GDM1 (cell line): ENCODE data around the gene PRAMEF12.
"Not testable (repeated sequence)": the region's sequence is repeated elsewhere in the genome, so short reads cannot be mapped to it uniquely, and the experiment has no call there.

Experiments
- DNase-seq: peaks from one replicate; lab custom pipeline; 2025; lab: John Stamatoyannopoulos, UW

The PRAMEF12 gene

DNA sequence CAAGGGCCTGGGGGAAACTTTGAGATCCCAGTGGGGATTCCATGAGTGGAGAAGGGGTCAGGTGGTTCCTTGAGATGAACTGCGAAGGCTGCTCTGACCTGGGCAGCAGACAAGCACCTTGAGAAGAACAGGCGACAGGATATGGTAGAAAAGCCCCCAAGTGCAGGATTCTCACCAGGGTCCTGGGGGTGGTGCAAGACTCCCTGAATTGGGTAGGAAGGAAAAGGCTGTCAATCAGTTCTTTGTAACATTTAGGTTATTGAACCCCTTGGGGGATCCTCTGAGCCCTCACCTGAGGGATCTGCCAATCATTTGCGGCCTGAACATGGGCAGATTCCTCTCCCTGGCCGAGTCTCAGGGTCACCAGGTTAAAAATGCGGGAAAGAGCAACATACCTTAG, 2.4 kb upstream of the PRAMEF12 start:
- no peak for DNase-seq

DNA sequence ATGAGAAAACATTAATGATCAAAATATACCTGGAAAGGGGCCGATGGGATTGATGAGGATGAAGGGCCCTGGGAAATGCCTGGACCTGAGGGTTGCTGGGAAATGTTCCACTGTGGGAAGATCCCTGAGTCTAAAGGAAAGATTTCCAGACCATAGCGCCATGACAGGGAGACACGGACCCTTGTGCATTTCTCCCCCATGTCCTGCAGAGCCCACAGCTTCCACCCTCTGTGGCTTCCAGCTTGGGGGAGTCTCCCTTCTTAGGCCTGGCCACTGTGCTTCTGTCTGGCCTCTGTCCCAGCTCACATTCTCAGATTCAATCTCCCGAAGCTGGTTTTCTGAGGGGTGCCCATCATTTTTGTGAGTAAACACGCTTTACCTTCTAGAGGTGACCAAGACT, 1.0 kb upstream of the PRAMEF12 start:
- DNase-seq, result no peak

DNA sequence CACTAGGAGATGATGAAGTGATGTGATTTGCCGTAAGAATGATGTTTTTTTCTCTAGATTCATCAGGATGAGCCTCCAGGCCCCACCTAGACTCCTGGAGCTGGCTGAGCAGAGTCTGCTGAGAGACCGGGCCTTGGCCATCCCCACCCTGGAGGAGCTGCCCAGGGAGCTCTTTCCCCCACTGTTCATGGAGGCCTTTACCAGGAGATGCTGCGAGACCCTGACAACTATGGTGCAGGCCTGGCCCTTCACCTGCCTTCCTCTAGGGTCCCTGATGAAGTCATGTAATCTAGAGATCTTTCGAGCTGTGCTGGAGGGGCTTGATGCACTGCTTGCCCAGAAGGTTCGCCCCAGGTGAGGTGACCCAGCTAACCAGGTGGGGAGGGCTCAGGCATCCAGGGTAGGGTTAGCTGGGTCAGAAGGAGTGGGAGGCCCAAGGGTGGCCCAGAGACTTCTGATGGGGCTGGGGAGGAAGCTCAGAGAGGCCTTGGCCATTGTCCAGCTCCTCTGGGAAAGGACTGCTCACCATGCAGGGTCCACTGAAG, 1.3 kb downstream of the PRAMEF12 start:
- DNase-seq, result no peak

DNA sequence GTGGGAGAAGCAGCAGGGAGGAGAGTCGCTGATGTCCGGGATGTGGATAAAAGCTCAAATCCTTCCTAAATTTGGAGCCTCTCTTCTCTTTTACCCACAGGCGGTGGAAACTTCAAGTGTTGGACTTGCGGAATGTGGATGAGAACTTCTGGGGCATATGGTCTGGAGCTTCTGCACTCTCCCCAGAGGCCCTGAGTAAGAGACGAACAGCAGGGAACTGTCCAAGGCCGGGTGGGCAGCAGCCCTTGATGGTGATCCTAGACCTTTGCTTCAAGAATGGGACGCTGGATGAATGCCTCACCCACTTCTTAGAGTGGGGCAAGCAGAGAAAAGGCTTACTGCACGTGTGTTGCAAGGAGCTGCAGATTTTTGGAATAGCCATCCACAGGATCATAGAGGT, 1.9 kb downstream of the PRAMEF12 start:
- DNase-seq, result no peak

DNA sequence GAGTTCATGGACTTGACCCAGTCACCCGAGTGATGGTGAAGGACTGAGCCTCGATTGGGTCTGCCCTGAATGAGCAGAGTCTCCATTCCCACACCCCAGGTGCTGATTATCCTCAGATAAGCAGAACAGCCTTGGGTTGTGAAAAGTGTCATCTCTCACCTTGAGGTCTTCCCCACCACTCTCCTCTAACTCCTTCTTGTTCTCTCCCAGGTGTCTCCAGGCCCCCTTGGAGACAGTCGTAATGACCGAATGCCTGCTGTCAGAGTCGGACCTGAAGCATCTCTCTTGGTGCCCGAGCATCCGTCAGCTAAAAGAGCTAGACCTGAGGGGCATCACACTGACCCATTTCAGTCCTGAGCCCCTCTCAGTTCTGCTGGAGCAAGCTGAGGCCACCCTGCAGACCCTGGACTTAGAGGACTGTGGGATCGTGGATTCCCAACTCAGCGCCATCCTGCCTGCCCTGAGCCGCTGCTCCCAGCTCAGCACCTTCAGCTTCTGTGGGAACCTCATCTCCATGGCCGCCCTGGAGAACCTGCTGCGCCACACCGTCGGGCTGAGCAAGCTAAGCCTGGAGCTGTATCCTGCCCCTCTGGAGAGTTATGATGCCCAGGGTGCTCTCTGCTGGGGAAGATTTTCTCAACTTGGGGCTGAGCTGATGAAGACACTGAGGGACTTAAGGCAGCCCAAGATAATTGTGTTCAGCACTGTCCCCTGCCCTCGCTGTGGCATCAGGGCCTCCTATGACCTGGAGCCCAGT, 3.4 kb downstream of the PRAMEF12 start:
- DNase-seq, result no peak

DNA sequence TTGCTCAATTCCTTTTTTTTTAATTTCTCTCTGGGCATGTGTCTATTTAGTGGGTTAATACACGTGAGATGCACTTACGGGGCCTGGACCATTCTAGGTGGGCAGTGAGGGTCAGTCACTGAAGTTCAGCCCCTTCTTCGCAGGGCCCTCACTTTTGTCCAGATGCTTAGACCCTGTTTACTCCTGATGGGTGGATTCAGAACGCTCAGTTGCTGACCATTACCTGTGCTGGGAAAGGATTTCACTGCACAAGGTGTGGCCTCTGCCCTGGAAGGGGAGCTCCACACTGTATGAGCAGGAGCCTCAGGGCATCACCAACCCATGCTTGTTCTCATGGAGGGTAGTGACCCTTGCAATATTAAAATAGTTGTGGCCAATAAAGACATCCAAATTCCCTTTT, 4.5 kb downstream of the PRAMEF12 start:
- no peak for DNase-seq

DNA sequence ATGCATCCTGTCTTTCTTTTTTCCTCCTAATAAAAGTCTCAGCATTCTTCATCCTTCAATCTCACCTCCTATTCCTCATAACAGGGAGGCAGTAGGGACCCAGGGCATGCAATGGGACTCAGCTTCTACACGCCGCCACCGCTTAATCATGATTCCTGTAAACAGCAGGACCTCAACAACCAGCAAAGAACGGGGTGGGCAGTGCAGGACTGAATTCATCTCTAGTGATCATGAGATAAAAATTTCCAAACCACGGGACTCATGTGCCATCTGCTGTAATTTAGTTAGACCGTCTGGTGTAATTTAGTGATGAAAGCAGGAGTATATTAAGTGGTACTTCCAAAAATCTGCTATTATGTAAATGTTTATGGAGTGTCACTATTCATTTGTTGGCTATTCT, 5.4 kb downstream of the PRAMEF12 start:
- DNase-seq, result no peak

DNA sequence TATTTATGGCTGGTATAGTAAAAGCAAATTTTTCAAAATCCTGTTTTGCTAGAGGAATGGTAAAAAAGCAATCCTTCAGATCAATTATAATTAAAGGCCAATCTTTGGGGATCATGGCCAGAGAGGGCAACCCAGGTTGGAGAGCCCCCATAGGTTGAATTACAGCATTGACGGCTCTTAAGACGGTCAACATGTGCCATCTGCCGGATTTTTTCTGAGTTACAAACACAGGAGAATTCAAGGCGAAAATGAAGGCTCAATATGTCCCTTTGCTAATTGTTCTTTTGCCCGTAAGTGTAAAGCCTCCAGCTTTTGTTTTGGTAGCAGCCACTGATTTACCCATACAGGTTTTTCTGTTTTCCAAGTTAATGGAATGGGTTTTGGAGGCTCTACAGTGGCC, 8.0 kb downstream of the PRAMEF12 start:
- not testable (repeated sequence) for DNase-seq

DNA sequence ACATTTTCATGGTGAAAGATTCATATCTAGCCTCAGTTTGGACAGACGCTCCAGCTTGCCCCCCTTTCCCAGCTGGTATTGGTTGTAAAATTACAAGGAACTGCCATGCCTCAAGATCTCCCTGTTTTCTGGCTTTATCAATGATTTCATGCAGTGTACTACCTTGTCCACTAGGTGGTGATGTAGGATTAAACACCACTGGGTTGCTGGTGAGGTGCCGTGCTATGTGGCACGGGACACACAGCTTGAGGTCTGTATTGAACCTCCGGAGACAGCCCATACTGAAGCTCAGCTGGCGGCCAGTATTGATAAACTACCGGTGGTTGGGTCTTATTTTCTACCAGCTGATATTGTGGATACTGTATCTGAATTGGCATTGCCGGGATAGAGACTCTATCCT, 10.2 kb downstream of the PRAMEF12 start:
- DNase-seq, result not testable (repeated sequence)

DNA sequence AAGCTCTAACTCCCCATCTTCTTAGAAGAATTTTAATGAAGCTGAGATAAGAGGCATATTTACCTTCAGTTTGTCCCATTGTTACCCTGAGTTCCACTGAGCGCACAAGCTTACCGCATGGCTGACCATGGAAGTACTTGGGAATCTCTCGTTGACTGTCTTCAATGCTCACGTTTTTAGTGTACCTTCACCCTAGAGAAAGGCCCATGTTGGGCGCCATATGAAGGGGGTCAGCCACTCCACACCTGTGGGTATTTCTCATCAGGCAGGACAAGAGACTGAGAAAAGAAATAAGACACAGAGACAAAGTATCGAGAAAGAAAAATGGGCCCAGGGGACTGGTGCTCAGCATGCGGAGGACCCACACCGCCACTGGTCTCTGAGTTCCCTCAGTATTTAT, 11.2 kb downstream of the PRAMEF12 start:
- not testable (repeated sequence) for DNase-seq

DNA sequence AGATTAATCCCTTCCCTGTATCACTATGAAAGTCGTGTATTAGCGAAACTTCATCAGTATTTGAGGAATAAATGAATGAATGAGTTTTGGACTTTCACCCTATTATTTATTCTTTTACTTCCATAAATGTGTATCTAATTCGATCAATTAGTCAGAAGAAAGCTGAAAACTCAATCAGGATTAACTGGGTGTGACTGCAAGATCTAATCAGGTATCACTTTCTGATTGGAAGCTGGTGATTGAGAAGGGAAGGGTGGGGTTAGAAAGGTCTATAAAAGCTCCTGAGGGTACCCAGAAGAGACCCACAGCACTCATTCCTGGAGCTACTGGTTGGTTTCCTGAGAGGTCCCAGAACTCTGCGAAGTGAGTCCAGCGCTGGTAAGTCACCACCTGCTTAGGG, 17.6 kb downstream of the PRAMEF12 start, which contains the start of gene PRAMEF1:
PRAMEF1 (plus strand) TSS at position 301 of the 400 bp plus-strand sequence. CDS start 1,831 bp downstream, outside the sequence.
- DNase-seq, result not testable (repeated sequence)

DNA sequence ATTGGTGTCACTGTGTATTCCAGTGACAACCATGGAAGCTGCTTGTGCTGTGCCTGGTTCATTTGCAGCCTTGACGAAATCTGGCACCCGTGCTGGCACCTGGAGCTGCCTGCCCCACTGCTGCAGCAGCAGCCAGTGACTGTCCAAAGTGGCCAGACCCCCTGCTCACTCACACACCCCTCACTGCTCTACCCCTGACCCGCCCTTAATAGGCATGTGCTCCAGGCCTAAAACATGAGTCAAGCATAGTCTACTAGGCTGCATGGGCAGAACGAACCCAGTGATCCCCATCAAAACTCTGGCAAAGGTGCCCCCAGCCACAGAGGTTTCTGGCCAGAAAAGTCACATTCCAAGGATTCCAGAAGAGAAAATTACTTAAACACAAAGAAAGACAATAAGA, 25.4 kb downstream of the PRAMEF12 start:
- no peak for DNase-seq

DNA sequence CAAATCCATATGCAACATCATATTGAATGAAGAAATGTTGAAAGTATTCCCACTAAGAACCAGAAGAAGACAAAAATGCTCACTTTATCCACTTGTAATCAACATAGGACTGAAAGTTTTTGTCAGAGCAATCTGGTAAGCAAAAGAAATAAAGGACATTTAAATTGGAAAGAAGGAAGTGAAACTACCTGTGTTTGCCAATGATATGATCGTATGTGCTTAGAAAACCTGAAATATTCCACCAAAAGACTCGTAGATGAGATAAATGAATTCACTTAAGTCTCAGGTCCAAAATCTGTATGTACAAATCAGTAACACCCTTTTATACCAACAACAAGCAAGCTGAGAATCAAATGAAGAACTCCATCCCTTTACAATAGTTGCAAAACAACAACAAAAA, 26.2 kb downstream of the PRAMEF12 start:
- DNase-seq, result no peak

DNA sequence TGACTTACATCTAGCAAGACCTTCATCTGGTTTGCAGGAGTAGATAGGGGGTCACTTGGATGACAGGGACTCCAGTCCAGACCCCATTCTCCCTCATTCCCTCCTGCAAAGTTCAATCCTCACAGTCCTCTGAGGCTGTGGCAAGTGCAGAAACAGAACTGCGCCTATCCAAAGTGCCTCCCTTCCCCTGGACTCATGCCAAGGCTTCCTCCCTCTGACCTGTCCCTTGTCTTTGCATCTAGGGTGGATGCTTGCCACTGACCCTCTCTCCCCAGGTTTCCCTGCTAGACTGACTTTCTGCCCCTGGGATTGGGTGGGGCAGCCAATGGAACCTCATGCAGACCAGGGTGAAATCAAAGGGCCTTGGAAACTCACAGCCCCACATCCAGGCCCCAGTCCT, 36.4 kb downstream of the PRAMEF12 start:
- DNase-seq, result no peak

DNA sequence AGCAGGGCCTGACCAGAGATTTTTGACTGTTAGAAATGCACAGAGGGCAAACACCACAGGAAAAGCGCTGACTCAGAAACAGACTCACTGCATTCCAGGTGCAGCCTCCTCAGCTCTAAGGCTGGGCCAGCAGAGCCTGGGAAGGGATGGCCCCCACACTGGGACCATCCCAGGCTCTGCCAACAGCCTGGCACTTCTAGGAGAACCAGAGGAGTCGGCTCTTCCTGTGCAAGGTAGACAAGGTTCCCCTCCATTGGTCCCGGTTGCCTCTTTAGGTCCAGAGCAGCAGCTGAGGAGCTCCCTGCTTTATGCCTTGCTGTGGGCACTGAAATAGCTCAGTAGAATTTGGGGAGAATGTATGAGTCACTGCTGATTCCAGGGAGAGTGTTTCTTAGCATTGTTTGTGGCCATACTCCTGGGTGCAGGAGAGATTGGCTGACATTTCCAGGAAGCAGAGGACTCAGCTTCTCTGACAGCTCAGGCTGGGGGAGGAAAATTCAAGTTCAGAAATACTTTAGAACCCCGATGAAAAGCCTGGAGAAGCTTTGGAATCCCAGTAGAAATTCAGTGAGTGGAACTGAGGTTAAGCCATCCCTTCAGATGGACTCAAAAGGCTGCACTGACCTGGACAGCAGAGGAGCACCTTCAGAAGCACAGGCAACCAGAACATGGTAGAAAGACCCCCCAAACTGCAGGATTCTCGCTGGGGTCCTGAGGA, 37.3 kb downstream of the PRAMEF12 start:
- no peak for DNase-seq

DNA sequence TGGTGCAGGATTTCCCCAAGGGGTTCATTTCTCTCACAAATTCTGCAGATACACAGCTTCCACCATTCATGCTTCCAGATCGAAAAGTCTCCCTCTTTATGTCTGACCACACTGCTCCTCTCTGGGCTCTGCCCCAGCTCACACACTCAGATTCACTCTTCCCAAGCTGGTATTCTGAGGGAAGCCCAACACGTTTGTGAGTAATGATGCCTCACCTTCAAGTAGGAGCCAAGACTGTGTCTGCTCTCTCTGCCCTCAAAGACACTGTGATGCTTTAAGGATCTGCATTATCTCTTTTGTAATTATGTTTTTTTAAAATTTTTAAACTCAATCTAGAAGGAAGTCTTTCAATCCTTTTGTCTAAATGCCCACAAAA, 37.9 kb downstream of the PRAMEF12 start:
- no peak for DNase-seq

DNA sequence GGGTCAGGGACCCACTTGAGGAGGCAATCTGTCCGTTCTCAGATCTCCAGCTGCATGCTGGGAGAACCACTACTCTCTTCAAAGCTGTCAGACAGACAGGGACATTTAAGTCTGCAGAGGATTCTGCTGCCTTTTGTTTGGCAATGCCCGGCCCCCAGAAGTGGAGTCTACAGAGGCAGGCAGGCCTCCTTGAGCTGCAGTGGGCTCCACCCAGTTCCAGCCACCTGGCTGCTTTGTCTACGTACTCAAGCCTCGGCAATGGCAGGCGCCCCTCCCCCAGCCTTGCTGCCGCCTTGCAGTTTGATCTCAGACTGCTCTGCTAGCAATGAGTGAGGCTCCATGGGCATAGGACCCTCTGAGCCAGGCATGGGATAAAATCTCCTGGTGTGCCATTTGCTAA, 45.5 kb downstream of the PRAMEF12 start:
- not testable (repeated sequence) for DNase-seq
